Activated T-cell treated with anti-CD3 and anti-CD28 coated beads, Interleukin-2, amount 50 U/mL, for 4 hours (primary cell): ENCODE results near the gene PLEKHF1. TPM values are rescaled to one million over a fixed set of nuclear protein-coding genes. Genes with fewer than 3 reads are reported as not detected.
A peak's percentile ranks its signal among the peaks of the same experiment; 100 is the strongest.

Experiments
- ATAC-seq, 2 donors: fragments of 200-7000 bp; cut with Tn5 transposase; one replicate each; pipeline ENCODE4 v1.10.0; 2021
- DNase-seq: peaks from one replicate; pipeline ENCODE4 v3.0.0-alpha.2; 2020
- H3K27me3 Mint-ChIP-seq: one replicate; pipeline ENCODE4 v1.8.0; 2021; ENCODE audit warnings: low read depth, mixed read lengths
- H3K36me3 Mint-ChIP-seq: one replicate; pipeline ENCODE4 v1.8.0; 2022; ENCODE audit warnings: mixed read lengths; ENCODE audit not compliant: insufficient read depth
- H3K4me1 Mint-ChIP-seq: one replicate; pipeline ENCODE4 v1.8.0; 2021; ENCODE audit warnings: low read depth, mixed read lengths
- H3K4me3 Mint-ChIP-seq: one replicate; pipeline ENCODE4 v1.8.0; 2021; ENCODE audit warnings: mild to moderate bottlenecking, moderate library complexity, mixed read lengths
- H3K9me3 Mint-ChIP-seq: one replicate; pipeline ENCODE4 v1.8.0; 2021; ENCODE audit warnings: mixed read lengths
- total RNA-seq, 3 donors: library from RNA; stranded (reverse); gene quantifications; one replicate each; pipeline ENCODE4 v1.2.1, GENCODE V29; 2021

PLEKHF1 gene
- total RNA-seq, 3 donors from 2014 or later = 16.2 to 20.1 (median 18.4) TPM

DNA sequence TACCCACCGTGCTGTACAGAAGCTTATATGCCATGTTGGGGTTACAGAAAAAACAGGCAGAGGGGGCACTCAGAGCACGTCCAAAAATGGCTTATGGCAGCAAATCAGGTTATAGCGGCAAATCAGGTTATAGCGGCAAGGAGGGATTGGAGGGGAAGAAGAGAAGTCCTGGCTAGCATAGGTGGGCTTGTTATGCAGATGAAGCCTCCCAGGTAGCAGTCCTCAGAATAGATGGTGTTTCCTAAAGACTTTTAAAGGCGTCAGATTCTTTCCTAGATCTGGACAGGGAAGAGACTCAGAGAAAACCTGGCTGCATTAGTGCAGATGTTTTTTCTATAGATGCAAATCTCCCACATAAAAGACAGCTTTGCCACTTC, 19.8 kb upstream of the PLEKHF1 start:
- Mint-ChIP-seq H3K36me3 (no peaks in the 10 kb centered on the region), H3K4me1 (peaks cover 15% of the 10 kb centered on the region), H3K4me3 (no peak overlapping the region), H3K27me3 (no peaks in the 10 kb centered on the region), H3K9me3 (no peaks in the 10 kb centered on the region)
- DNase-seq = no peak
- ATAC-seq = no peak

GRCh38 chr19:29645911-29646310, 19.4 kb upstream of the PLEKHF1 start:
- DNase-seq (no peak), ATAC-seq (peak in 1 of 2 donors; percentile 51)
- Mint-ChIP-seq H3K36me3 (no peaks in the 10 kb centered on the region), H3K4me3 (no peak overlapping the region), H3K4me1 (peaks cover 15% of the 10 kb centered on the region), H3K27me3 (no peaks in the 10 kb centered on the region), H3K9me3 (no peaks in the 10 kb centered on the region)

DNA sequence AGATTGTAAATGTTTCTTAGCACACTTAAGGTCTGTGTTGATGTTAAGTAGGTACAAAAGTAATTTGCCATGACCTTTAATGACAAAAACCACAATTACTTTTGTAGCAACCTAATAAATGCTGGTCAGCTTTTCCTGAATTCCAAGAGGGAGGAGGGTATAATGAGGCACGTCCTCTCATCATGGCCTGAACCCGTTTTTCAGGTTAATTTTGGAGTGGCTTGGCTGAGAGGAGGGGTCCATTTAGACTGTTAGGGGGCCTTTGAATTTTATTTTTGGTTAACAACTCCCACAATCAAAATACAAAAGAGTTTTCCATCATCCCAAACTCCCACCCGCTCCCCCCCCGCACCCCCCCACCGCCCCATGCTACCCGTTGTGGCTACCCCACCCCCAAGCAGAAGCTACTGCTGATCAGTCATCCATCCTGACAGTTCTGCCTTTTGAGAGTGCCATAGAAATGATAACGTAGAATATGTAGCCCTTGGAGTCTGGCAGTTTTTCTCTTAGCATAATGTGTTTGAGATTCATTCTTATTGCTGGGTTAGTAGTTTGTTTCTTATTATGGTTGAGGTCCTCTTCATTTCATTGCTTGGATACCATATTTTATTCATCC, 14.4 kb upstream of the PLEKHF1 start:
- Mint-ChIP-seq H3K4me3 (no peak overlapping the region), H3K36me3 (no peaks in the 10 kb centered on the region), H3K27me3 (no peaks in the 10 kb centered on the region), H3K9me3 (peaks cover 3% of the 10 kb centered on the region), H3K4me1 (peaks cover 14% of the 10 kb centered on the region)
- no peak for ATAC-seq
- DNase-seq = no peak

GRCh38 chr19:29651622-29652394, 13.5 kb upstream of the PLEKHF1 start:
- peaks cover 3% of the 10 kb centered on the region for H3K9me3 Mint-ChIP-seq
- no peak for DNase-seq
- no peak overlapping the region for H3K4me3 Mint-ChIP-seq
- H3K4me1 Mint-ChIP-seq = peaks cover 9% of the 10 kb centered on the region
- no peak for ATAC-seq
- H3K27me3 Mint-ChIP-seq = no peaks in the 10 kb centered on the region
- H3K36me3 Mint-ChIP-seq = no peaks in the 10 kb centered on the region

DNA sequence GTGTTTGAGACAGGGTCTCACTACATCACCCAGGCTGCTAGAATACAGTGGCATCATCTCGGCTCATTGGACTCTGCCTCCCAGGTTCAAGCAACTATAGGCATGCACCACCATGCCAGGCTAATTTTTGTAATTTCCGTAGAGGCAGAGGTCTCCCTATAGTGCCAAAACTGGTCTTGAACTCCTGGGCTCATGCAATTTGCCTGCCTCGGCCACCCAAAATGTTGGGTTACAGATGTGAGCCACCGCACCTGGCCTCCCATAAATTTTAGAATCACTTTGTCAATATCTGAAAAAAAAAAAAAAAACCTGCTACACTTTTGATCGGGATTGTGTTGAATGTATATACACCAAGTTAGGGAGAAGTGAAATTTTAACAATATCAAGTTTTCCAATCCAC, 11.9 kb upstream of the PLEKHF1 start:
- Mint-ChIP-seq H3K9me3 (peaks cover 3% of the 10 kb centered on the region), H3K27me3 (no peaks in the 10 kb centered on the region), H3K36me3 (no peaks in the 10 kb centered on the region), H3K4me3 (no peak overlapping the region), H3K4me1 (peaks cover 9% of the 10 kb centered on the region)
- DNase-seq (no peak), ATAC-seq (no peak)

DNA sequence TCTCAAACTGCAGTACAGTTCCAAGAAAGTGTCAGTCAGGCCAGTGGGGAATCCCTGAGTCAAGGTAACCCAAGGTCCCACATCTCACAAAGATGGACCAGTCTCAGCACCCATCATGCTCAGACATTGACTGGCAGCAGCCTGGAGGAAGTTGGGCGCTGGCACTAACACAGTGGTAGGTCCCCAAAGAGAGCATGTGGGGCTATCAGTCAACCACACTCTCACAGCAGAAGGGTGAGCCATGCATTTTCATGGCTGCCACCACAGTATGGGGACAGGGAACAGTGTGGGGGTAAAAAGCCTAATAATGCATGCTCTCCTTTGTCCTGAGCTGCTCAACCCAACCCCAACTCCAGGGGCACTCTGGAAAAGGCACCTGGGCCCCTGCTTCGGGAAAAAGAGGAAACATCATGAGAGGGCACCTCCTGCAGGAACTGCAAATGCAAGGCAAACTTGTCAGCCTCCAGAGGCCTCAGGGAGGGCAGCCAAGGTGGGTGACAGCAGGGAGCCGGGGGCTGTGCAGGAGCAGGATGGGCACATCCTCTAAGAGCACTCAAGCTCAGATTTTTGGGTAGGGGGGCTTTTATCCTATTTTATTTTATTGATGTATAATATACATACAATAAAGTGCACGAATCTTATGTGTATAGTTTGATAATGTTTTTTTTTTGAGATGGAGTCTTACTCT, 9.5 kb upstream of the PLEKHF1 start:
- H3K4me1 Mint-ChIP-seq = peaks cover 11% of the 10 kb centered on the region
- peaks cover 3% of the 10 kb centered on the region for H3K9me3 Mint-ChIP-seq
- no peaks in the 10 kb centered on the region for H3K36me3 Mint-ChIP-seq
- no peak for ATAC-seq
- no peak for DNase-seq
- no peak overlapping the region for H3K4me3 Mint-ChIP-seq
- H3K27me3 Mint-ChIP-seq = no peaks in the 10 kb centered on the region

DNA sequence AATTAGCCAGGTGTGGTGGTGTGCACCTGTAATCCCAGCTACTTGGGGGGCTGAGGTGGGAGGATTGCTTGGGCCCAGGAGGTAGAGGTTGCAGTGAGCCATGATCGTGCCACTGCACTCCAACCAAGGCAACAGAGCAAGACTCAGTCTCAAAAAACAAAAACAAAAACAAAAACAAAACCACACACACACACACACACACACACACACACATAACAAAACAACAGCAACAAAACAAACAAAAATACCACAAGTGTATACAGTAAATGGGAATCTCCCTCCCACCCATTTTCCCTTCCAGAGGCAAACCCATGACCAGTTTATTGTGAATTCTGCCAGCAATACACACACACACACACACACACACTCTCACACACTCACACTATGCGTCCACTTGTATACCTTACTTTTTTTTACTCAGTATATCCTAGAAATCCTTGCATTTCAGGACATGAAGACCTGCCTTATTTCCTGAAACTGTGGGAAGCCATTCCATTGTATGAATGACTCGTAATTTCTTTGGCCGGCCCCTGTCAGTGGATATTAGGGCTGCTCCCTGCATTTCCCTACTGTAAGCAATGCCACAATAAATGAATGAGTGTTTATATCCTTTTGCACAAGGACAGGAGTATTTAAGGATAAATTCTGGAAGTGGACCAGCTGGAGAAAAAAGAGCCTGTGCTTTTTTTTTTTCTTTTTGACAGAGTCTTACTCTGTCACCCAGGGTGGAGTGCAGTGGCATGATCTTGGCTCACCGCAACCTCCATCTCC, 6.9 kb upstream of the PLEKHF1 start:
- H3K4me3 Mint-ChIP-seq = no peak overlapping the region
- no peaks in the 10 kb centered on the region for H3K27me3 Mint-ChIP-seq

GRCh38 chr19:29660835-29661234, 4.4 kb upstream of the PLEKHF1 start:
- ATAC-seq (no peak), DNase-seq (peak; percentile 61)
- Mint-ChIP-seq H3K36me3 (no peaks in the 10 kb centered on the region), H3K4me3 (no peak overlapping the region), H3K27me3 (no peaks in the 10 kb centered on the region), H3K9me3 (no peaks in the 10 kb centered on the region), H3K4me1 (peaks cover 26% of the 10 kb centered on the region)

More for the DNA sequence above, 6.9 kb upstream of the PLEKHF1 start:
- Mint-ChIP-seq H3K36me3 (no peaks in the 10 kb centered on the region), H3K4me1 (peaks cover 24% of the 10 kb centered on the region), H3K9me3 (peaks cover 3% of the 10 kb centered on the region)
- ATAC-seq = no peak
- no peak for DNase-seq

DNA sequence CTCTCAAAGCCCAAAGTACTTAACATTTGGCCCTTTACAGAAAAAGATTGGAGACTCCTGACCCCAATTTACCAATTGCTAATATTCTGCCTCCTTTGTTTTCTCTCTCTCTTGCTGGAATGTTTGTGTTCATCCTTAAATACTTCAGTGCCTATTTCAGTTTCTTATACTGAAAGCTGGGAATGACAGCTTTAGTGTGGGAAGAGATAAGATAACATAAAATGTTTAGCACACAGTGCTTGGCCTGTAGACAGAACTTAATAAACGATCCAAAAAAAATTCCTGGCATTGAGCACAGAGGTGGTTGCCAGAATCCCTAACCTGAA, 3.0 kb upstream of the PLEKHF1 start:
- Mint-ChIP-seq H3K9me3 (no peaks in the 10 kb centered on the region), H3K4me1 (peaks cover 32% of the 10 kb centered on the region), H3K36me3 (no peaks in the 10 kb centered on the region), H3K27me3 (no peaks in the 10 kb centered on the region), H3K4me3 (no peak overlapping the region)
- ATAC-seq (no peak), DNase-seq (no peak)

GRCh38 chr19:29662604-29663404, 2.5 kb upstream of the PLEKHF1 start:
- DNase-seq = no peak
- H3K4me3 Mint-ChIP-seq = peak overlapping the region; percentile 34

DNA sequence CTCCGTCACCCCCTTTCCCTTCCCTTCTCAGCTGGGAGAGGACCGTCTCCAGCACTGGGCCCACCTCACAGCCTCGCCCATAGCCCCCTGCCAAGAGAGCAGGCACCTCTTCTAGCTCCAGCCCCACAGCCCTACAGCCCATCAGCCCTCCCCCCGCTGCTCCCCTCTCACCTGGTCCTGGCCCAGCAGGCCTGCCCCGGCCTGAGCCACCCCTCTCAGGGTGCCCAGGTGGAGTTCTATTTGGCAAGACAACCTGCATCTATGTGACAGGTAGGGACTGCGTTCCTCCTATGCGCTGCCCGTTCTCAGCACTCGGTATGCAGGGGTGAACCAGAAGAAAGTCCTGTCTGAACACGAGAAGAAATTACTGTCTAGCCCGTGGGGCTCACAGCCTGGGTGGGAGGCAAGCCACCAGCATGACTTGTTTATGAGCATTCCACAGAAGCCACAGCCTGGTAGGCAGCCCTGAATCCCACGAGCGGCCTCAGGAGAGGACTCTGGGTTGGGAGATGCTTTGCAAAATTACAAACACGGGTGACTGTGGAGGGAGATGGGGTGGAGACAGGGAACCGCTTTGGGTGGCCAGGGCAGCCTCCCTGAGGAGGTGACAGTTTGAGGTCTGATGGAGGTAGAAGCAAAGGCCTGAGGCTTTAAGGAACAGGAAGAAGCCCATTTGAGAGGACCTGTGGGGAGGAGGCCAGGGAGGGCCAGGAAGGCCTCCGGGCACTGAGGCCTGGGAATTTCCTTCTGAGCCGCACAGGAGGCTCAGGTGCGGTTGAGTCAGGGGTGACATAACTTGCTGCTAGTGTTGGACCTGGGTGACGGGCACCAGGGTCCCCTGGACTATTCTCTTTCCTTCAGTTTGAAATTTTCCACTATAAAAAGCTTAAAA, 1.2 kb upstream of the PLEKHF1 start:
- DNase-seq = no peak
- peaks cover 51% of the 10 kb centered on the region for H3K4me1 Mint-ChIP-seq
- no peak for ATAC-seq
- no peaks in the 10 kb centered on the region for H3K9me3 Mint-ChIP-seq
- peak overlapping the region; percentile 76 for H3K4me3 Mint-ChIP-seq
- H3K36me3 Mint-ChIP-seq = no peaks in the 10 kb centered on the region
- H3K27me3 Mint-ChIP-seq = no peaks in the 10 kb centered on the region

More at GRCh38 chr19:29662604-29663404, 2.5 kb upstream of the PLEKHF1 start:
- Mint-ChIP-seq H3K4me1 (peaks cover 38% of the 10 kb centered on the region), H3K9me3 (no peaks in the 10 kb centered on the region), H3K36me3 (no peaks in the 10 kb centered on the region), H3K27me3 (no peaks in the 10 kb centered on the region)
- no peak for ATAC-seq

GRCh38 chr19:29664753-29665214, 477 bp upstream of the PLEKHF1 start:
- peaks cover 57% of the 10 kb centered on the region for H3K4me1 Mint-ChIP-seq
- H3K4me3 Mint-ChIP-seq = peak overlapping the region; percentile 76
- H3K27me3 Mint-ChIP-seq = no peaks in the 10 kb centered on the region
- no peak for DNase-seq
- ATAC-seq = peak in 1 of 2 donors; percentile 3
- H3K9me3 Mint-ChIP-seq = no peaks in the 10 kb centered on the region
- H3K36me3 Mint-ChIP-seq = no peaks in the 10 kb centered on the region
